Sigmoid colon (tissue), 7 donors: ENCODE results near the gene MSTO1. TPM values are rescaled to one million over a fixed set of nuclear protein-coding genes. Genes with fewer than 3 reads are reported as not detected.
"Not testable (repeated sequence)": the region's sequence is repeated elsewhere in the genome, so short reads cannot be mapped to it uniquely, and the experiment has no call there.

Experiments
- DNase-seq: peaks from one replicate; pipeline ENCODE4 v3.0.0-alpha.2; 2019
- H3K27ac ChIP-seq, 4 donors: fragments of 200-600 bp; sonication (generic); one replicate each; pipeline ENCODE4 v1.5.1; 2016 to 2019; ENCODE audit warnings: mild to moderate bottlenecking in 1 of 4
- H3K27me3 ChIP-seq, 3 donors: fragments of 200-600 bp; sonication (generic); one replicate each; pipeline ENCODE4 v1.5.1; 2019; ENCODE audit warnings: mild to moderate bottlenecking in 1 of 3
- H3K36me3 ChIP-seq, 4 donors: fragments of 200-600 bp; sonication (generic); one replicate each; pipeline ENCODE4 v1.5.1; 2016 to 2019
- H3K4me1 ChIP-seq, 4 donors: fragments of 200-600 bp; sonication (generic); one replicate each; pipeline ENCODE4 v1.5.1; 2017 to 2019
- H3K4me3 ChIP-seq, 4 donors: fragments of 200-600 bp; sonication (generic); one replicate each; pipeline ENCODE4 v1.5.1; 2017 to 2019; ENCODE audit warnings: mild to moderate bottlenecking in 2 of 4, moderate library complexity in 1 of 4
- H3K9me3 ChIP-seq, 4 donors: fragments of 200-600 bp in 3 of 4; sonication (generic) in 3 of 4; one replicate each; pipeline versions ENCODE4 v1.5.1 to v1.6.1; 2013 to 2019
- EP300 ChIP-seq, 4 donors: sonication (generic); formaldehyde crosslinking; IDR thresholded peaks; one replicate each; pipeline ENCODE4 v1.6.1; 2017; ENCODE audit warnings: antibody characterized with exemption in 4 of 4
- POLR2A ChIP-seq, 2 donors: fragments of 450-650 bp; IDR thresholded peaks; one replicate each; pipeline ENCODE4 v1.6.1; 2016; ENCODE audit warnings: antibody characterized with exemption in 2 of 2, mild to moderate bottlenecking in 2 of 2, moderate library complexity in 2 of 2
- POLR2AphosphoS5 ChIP-seq, 4 donors: sonication (generic); formaldehyde crosslinking; IDR thresholded peaks; one replicate each; pipeline ENCODE4 v1.6.1; 2017; ENCODE audit warnings: antibody characterized with exemption in 4 of 4
- WGBS, 2 donors: extraction: QIAGEN DNeasy Blood & Tissue Kit; methylation state at CpG; one replicate each; pipeline ENCODE4 v1.1.7; 2013; 5-methylcytosine and 5-hydroxymethylcytosine counted together
- intact Hi-C: fragments of 100-400 bp; cut with DNase I; formaldehyde crosslinking; loops from one replicate; pipeline ENCODE4 v1.15.1; 2023
- polyA plus RNA-seq, 3 donors: library from polyadenylated mRNA; stranded (reverse); fragments of 200-250 nt; gene quantifications; one replicate each; pipeline ENCODE4 v1.2.3, GENCODE V29; 2013
- total RNA-seq, 4 donors: library from RNA; depleted of rRNA; stranded (reverse); fragments of >200 nt; gene quantifications; one replicate each; pipeline ENCODE4 v1.1.0, GENCODE V29; 2016
- TF ChIP-seq, protein P1 (sequence below), 4 experiments: fragments of 450-650 bp in 3 of 4; fragments of 200-600 bp in 1 of 4; IDR thresholded peaks; one replicate each; pipeline ENCODE4 v1.5.1; 2016 to 2019; ENCODE audit warnings: antibody characterized with exemption in 4 of 4, mild to moderate bottlenecking in 3 of 4, moderate library complexity in 2 of 4
- donor health status: healthy with polysubstance abuse.
- donor health status: Bipolar disorder and iron deficiency.
- donor health status: healthy.

MSTO1 gene
- total RNA-seq (10 to 100 TPM in 2 of 4 donors, 1 to 10 TPM in 2; 3.6 to 14.7 (median 8.4) TPM), polyA plus RNA-seq (10 to 100 TPM in 1 of 3 donors, 1 to 10 TPM in 2; 3.6 to 26.7 (median 4.2) TPM)

GRCh38 chr1:155609515-155610256, at the start of gene MSTO1:
Gene MSTO1 (plus strand): TSS chr1:155610218. CDS start chr1:155610249, 31 bp downstream.
- intact Hi-C loops: no loop called here
- H3K4me1 ChIP-seq: no peaks in the 10 kb centered on the region
- DNase-seq: peak; percentile 99
- H3K27me3 ChIP-seq: no peaks in the 10 kb centered on the region
- WGBS, 2 donors: 8% methylated on average over 45 to 46 of the region's 47 CpGs
- no peaks in the 10 kb centered on the region for H3K9me3 ChIP-seq
- peaks cover 0 to 13% (median 8%) of the 10 kb centered on the region in 4 donors for H3K36me3 ChIP-seq
- peak within 1 kb of the TSS; percentile 36 to 66 (median 58) for H3K4me3 ChIP-seq
- H3K27ac ChIP-seq: peak within 1 kb of the TSS; percentile 65 to 81 (median 76)
- no peak for TF ChIP-seq EP300 (IDR thresholded peaks at IDR 0.05)
- no peak for TF ChIP-seq POLR2A (IDR thresholded peaks at IDR 0.05)
- peak in 3 of 4 donors; percentile 34 to 55 (median 42) for TF ChIP-seq POLR2AphosphoS5 (IDR thresholded peaks at IDR 0.05)

DNA sequence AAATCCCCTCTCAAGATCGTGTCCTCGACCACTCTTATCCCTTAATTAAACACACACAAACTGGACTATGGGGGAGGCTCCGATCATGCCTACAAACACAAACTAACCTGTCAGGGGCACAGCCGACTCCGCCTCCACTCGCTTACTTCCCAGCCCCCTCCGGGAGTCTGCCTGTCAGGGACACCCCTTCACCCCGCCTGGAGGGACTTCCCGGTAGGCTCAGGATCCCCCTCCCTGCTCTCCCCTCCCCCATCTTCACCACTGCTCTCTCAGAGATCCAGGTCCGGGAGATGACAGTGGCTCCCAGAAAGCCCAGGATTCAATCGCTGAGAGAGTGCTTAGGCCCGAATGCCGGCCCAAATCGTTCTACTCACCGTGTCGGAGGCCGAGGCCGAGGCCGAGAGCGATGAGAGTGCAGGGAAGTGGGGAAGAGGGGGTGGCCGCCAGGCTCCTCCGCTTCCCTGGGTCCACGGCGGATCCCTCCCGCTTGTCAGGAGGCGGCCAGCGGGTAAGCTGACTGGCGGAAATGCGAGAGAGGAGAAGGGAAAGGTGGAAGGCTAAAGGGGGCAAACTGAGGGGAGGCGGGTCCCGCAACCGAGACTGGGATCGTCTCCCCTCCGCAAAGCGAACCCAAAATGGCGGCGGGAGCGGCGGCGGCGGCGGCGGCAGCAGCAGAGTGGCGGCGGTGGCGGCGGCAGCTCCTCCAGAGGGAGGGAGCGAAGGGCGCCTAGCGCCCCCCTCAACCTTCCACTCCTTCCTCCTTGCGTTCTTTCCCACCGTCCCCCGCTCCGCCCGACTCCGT, 48.0 kb upstream of the MSTO1 start:
- H3K27ac ChIP-seq: peak overlapping the region; percentile 92 to 97 (median 97)
- peaks cover 0 to 50% (median 42%) of the 10 kb centered on the region in 4 donors for H3K4me1 ChIP-seq
- DNase-seq: peak; percentile 74
- H3K27me3 ChIP-seq, H3K36me3 ChIP-seq, H3K9me3 ChIP-seq, intact Hi-C loops: not testable (repeated sequence)
- WGBS, 2 donors: 1% methylated on average over 49 to 50 of the region's 56 CpGs
- peak overlapping the region; percentile 73 to 98 (median 88) for H3K4me3 ChIP-seq

GRCh38 chr1:155562581-155563376, 47.2 kb upstream of the MSTO1 start, which contains the start of gene ASH1L:
Gene ASH1L (minus strand): TSS chr1:155562803. CDS start chr1:155521519, 41,284 bp downstream.
- H3K27me3 ChIP-seq: no peaks in the 10 kb centered on the region
- intact Hi-C loops: no loop called here
- no peaks in the 10 kb centered on the region for H3K36me3 ChIP-seq
- peaks cover 0 to 46% (median 42%) of the 10 kb centered on the region in 4 donors for H3K4me1 ChIP-seq
- H3K9me3 ChIP-seq: no peaks in the 10 kb centered on the region
- 0 to 1% methylated on average over 87 of the region's 87 CpGs for WGBS, 2 donors
- DNase-seq: peak; percentile 96
- H3K4me3 ChIP-seq: peak within 1 kb of the TSS; percentile 73 to 98 (median 88)
- TF ChIP-seq POLR2AphosphoS5 (IDR thresholded peaks at IDR 0.05): peak; percentile 96 to 98 (median 96)
- TF ChIP-seq, protein P1, sequence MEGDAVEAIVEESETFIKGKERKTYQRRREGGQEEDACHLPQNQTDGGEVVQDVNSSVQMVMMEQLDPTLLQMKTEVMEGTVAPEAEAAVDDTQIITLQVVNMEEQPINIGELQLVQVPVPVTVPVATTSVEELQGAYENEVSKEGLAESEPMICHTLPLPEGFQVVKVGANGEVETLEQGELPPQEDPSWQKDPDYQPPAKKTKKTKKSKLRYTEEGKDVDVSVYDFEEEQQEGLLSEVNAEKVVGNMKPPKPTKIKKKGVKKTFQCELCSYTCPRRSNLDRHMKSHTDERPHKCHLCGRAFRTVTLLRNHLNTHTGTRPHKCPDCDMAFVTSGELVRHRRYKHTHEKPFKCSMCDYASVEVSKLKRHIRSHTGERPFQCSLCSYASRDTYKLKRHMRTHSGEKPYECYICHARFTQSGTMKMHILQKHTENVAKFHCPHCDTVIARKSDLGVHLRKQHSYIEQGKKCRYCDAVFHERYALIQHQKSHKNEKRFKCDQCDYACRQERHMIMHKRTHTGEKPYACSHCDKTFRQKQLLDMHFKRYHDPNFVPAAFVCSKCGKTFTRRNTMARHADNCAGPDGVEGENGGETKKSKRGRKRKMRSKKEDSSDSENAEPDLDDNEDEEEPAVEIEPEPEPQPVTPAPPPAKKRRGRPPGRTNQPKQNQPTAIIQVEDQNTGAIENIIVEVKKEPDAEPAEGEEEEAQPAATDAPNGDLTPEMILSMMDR (IDR thresholded peaks at IDR 0.05): peak in 1 of 4 experiments; percentile 18
- TF ChIP-seq POLR2A (IDR thresholded peaks at IDR 0.05): peak; percentile 95
- TF ChIP-seq EP300 (IDR thresholded peaks at IDR 0.05): no peak
- H3K27ac ChIP-seq: peak within 1 kb of the TSS; percentile 92 to 97 (median 97)

GRCh38 chr1:155563377-155564022, 46.5 kb upstream of the MSTO1 start:
- H3K9me3 ChIP-seq, intact Hi-C loops, H3K27me3 ChIP-seq, DNase-seq, H3K36me3 ChIP-seq: not testable (repeated sequence)
- Histone ChIP-seq H3K4me3 (peak overlapping the region; percentile 73 to 98 (median 88)), H3K4me1 (peaks cover 0 to 38% (median 36%) of the 10 kb centered on the region in 4 donors), H3K27ac (peak overlapping the region; percentile 92 to 97 (median 97))
- WGBS, 2 donors: 0 to 1% methylated on average over 19 of the region's 19 CpGs

GRCh38 chr1:155569988-155570592, 39.9 kb upstream of the MSTO1 start:
- Histone ChIP-seq H3K4me1 (peaks cover 0 to under 1% (median 0%) of the 10 kb centered on the region in 4 donors), H3K36me3 (no peaks in the 10 kb centered on the region), H3K27me3 (no peaks in the 10 kb centered on the region), H3K4me3 (no peak overlapping the region), H3K27ac (no peak overlapping the region), H3K9me3 (no peaks in the 10 kb centered on the region)
- TF ChIP-seq, protein P1 (IDR thresholded peaks at IDR 0.05): no peak
- TF ChIP-seq POLR2A (IDR thresholded peaks at IDR 0.05) (no peak), EP300 (IDR thresholded peaks at IDR 0.05) (no peak), POLR2AphosphoS5 (IDR thresholded peaks at IDR 0.05) (no peak)
- intact Hi-C loops: no loop called here
- no peak for DNase-seq
- 84 to 91% methylated on average over 6 of the region's 6 CpGs for WGBS, 2 donors
